Neutrophil (primary cell): ENCODE data around the gene CPZ.

ENCODE experiments used
- H3K27ac ChIP-seq: fragments of 200-600 bp; sonication (generic); 2 replicates; pipeline ENCODE4 v1.5.1; 2016; ENCODE audit warnings: mild to moderate bottlenecking, moderate library complexity
- H3K27me3 ChIP-seq: fragments of 200-600 bp; sonication (generic); 2 replicates; pipeline ENCODE4 v1.6.0; 2016; ENCODE audit warnings: mild to moderate bottlenecking
- H3K36me3 ChIP-seq: fragments of 200-600 bp; sonication (generic); 2 replicates; pipeline ENCODE4 v1.5.1; 2017
- H3K4me1 ChIP-seq, 2 experiments: fragments of 200-600 bp in 1 of 2; sonication (generic) in 1 of 2; 1 replicate in 1 of 2; 2 replicates in 1 of 2; pipeline versions ENCODE4 v1.5.1 to v1.6.1; 2013 to 2016; ENCODE audit warnings: low read depth in 1 of 2, low read length in 1 of 2, mild to moderate bottlenecking in 1 of 2, moderate library complexity in 1 of 2; ENCODE audit not compliant: control insufficient read depth in 1 of 2, insufficient read depth in 1 of 2
- H3K4me3 ChIP-seq, 2 experiments: fragments of 200-600 bp in 1 of 2; sonication (generic) in 1 of 2; 1 replicate in 1 of 2; 2 replicates in 1 of 2; pipeline ENCODE4 v1.5.1; 2013 to 2016; ENCODE audit warnings: low read depth in 1 of 2, low read length in 1 of 2, mild to moderate bottlenecking in 1 of 2, moderate library complexity in 1 of 2
- H3K9me3 ChIP-seq: fragments of 200-600 bp; sonication (generic); 2 replicates; pipeline ENCODE4 v1.5.1; 2016
- CTCF ChIP-seq: fragments of 200-600 bp; sonication (generic); IDR thresholded peaks from 2 replicates; pipeline ENCODE4 v1.5.1; 2016; ENCODE audit warnings: antibody characterized with exemption

Gene CPZ

DNA sequence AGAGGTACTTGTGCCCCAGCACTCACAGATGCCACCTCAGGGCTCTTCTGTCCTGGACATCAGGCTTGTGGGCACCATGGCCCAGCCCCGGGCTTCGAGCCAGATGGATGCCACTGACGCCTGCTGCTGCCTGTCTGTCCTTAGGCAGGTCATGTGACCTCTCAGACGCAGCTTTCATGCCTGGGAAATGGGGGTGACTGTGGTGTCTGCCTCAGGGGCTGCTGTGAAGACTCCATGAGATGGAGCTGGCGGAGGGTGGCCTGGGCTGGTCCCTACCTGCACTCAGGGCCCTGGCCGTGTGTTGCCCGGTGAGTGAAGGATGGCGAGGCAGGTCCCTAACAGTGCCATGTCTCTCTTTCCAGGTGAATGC is 6.5 kb downstream of the CPZ start:
- Histone ChIP-seq H3K4me1 (no peaks in the 10 kb centered on the region), H3K4me3 (no peak overlapping the region), H3K36me3 (no peaks in the 10 kb centered on the region), H3K9me3 (no peaks in the 10 kb centered on the region), H3K27me3 (peaks cover 17% of the 10 kb centered on the region), H3K27ac (no peak overlapping the region)
- no peak for TF ChIP-seq CTCF

- H3K9me3 ChIP-seq: no peaks in the 10 kb centered on the region
- no peak overlapping the region for H3K4me3 ChIP-seq
- peaks cover 13% of the 10 kb centered on the region for H3K27me3 ChIP-seq
- H3K36me3 ChIP-seq: no peaks in the 10 kb centered on the region
- no peak for TF ChIP-seq CTCF
- no peaks in the 10 kb centered on the region for H3K4me1 ChIP-seq
- H3K27ac ChIP-seq: no peak overlapping the region
Observed at GRCh38 chr4:8599657-8600056, 7.1 kb downstream of the CPZ start.

DNA sequence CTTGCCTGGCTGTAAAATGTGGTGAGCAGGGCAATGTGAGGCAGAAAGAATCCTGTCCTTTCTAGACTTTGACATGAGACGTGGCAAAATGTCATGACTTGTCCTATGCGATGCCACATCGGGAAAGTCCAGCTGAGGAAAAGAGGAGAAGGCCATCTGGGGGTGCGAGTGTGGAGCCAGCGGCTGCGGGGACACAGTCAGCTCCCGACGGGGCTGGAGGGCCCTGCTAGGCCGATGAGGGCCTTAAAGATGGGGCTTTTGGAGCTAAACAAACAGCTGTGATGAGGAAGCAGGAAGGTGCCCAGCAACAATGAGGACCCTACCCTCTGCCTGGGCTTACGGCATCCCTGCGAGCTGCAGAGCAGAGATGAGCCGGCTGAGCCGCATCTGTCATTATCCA is 7.7 kb downstream of the CPZ start:
- TF ChIP-seq CTCF: no peak
- H3K9me3 ChIP-seq: no peaks in the 10 kb centered on the region
- peaks cover 13% of the 10 kb centered on the region for H3K27me3 ChIP-seq
- no peak overlapping the region for H3K27ac ChIP-seq
- no peak overlapping the region for H3K4me3 ChIP-seq
- H3K36me3 ChIP-seq: no peaks in the 10 kb centered on the region
- no peaks in the 10 kb centered on the region for H3K4me1 ChIP-seq

GRCh38 chr4:8600686-8601085 is 8.1 kb downstream of the CPZ start:
- Histone ChIP-seq H3K4me3 (no peak overlapping the region), H3K4me1 (no peaks in the 10 kb centered on the region), H3K36me3 (no peaks in the 10 kb centered on the region), H3K27me3 (peaks cover 13% of the 10 kb centered on the region), H3K27ac (no peak overlapping the region), H3K9me3 (no peaks in the 10 kb centered on the region)
- no peak for TF ChIP-seq CTCF

DNA sequence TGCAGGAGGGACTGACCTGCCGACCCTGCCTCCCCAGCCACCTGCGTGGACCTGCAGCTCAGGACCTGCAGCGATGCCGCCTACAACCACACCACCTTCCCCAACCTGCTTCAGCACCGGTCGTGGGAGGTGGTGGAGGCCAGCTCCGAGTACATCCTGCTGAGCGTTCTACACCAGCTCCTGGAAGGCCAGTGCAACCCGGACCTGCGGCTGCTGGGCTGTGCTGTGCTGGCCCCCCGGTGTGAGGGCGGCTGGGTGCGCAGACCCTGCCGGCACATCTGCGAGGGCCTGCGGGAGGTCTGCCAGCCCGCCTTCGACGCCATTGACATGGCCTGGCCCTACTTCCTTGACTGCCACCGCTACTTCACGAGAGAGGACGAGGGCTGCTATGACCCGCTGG is 8.5 kb downstream of the CPZ start:
- Histone ChIP-seq H3K9me3 (no peaks in the 10 kb centered on the region), H3K36me3 (no peaks in the 10 kb centered on the region), H3K4me1 (no peaks in the 10 kb centered on the region), H3K4me3 (no peak overlapping the region), H3K27me3 (peaks cover 13% of the 10 kb centered on the region), H3K27ac (no peak overlapping the region)
- no peak for TF ChIP-seq CTCF

DNA sequence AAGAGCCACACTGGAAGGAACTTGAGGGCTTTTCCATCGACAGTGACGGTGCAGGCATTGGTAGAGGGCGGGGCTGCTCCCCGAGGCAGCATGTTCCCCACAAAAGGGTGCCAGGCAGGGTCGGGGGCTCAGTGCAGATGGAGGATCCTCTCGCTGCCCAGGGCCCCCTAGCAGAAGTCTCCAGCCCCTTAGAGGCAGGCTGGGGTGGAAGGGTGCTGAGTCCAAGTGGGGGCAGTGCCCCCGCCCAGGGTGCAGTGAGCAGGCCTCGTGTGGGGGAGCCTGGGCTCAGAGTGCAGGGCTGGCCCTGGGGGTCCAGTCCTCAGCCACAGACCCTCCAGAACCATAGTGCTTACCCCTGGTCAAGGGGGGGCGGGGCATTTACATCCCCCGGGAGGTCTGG is 9.0 kb downstream of the CPZ start:
- Histone ChIP-seq H3K4me1 (no peaks in the 10 kb centered on the region), H3K4me3 (no peak overlapping the region), H3K27me3 (peaks cover 13% of the 10 kb centered on the region), H3K9me3 (no peaks in the 10 kb centered on the region), H3K36me3 (no peaks in the 10 kb centered on the region), H3K27ac (no peak overlapping the region)
- TF ChIP-seq CTCF: no peak
